Neural cell (in vitro differentiated cells): ENCODE data around the gene ORC2. TPM values are rescaled to one million over a fixed set of nuclear protein-coding genes. Genes with fewer than 3 reads are reported as not detected.
A peak's percentile ranks its signal among the peaks of the same experiment; 100 is the strongest.

Source experiments
- H2AFZ ChIP-seq: fragments of 200-600, 300-800 bp; sonication (generic), shearing (Covaris generic); 2 replicates; pipeline ENCODE4 v1.6.0; 2014; ENCODE audit warnings: low read depth, mild to moderate bottlenecking, antibody characterized with exemption, low read length, moderate library complexity
- H3F3A ChIP-seq: fragments of 200-600 bp; shearing (Covaris generic); 2 replicates; pipeline ENCODE4 v1.6.1; 2016; ENCODE audit warnings: mild to moderate bottlenecking, moderate library complexity, mixed read lengths, antibody characterized with exemption, low read length; ENCODE audit not compliant: insufficient read depth, poor library complexity, severe bottlenecking
- H3K27ac ChIP-seq: fragments of 200-600, 300-800 bp; sonication (generic), shearing (Covaris generic); 2 replicates; pipeline ENCODE4 v1.5.1; 2014; ENCODE audit warnings: mild to moderate bottlenecking, low read length, moderate library complexity
- H3K27me3 ChIP-seq: fragments of 300-800, 200-600 bp; sonication (generic), shearing (Covaris generic); 2 replicates; pipeline ENCODE4 v1.6.0; 2014; ENCODE audit warnings: mild to moderate bottlenecking, low read depth, low read length, moderate library complexity; ENCODE audit not compliant: insufficient read depth
- H3K36me3 ChIP-seq: fragments of 300-800, 200-600 bp; sonication (generic), shearing (Covaris generic); 2 replicates; pipeline ENCODE4 v1.5.1; 2014; ENCODE audit warnings: mild to moderate bottlenecking, antibody characterized with exemption, low read length, moderate library complexity; ENCODE audit not compliant: insufficient read depth
- H3K4me2 ChIP-seq: fragments of 300-800, 200-600 bp; sonication (generic), shearing (Covaris generic); 2 replicates; pipeline ENCODE4 v1.6.0; 2014; ENCODE audit warnings: mild to moderate bottlenecking, low read length
- H3K4me3 ChIP-seq: fragments of 300-800, 200-600 bp; sonication (generic), shearing (Covaris generic); 2 replicates; pipeline ENCODE4 v1.5.1; 2014; ENCODE audit warnings: mild to moderate bottlenecking, low read length, moderate library complexity
- H3K79me2 ChIP-seq: fragments of 200-600 bp; shearing (Covaris generic); replicated peaks from 2 replicates; pipeline ENCODE4 v1.6.0; 2014; ENCODE audit warnings: mild to moderate bottlenecking, low read length, moderate library complexity; ENCODE audit not compliant: insufficient read depth
- H3K9ac ChIP-seq: fragments of 300-800, 200-600 bp; sonication (generic), shearing (Covaris generic); 2 replicates; pipeline ENCODE4 v1.6.1; 2016; ENCODE audit warnings: mild to moderate bottlenecking, low read length, mixed read lengths
- H3K9me2 ChIP-seq: fragments of 200-600 bp; shearing (Covaris generic); 2 replicates; pipeline ENCODE4 v1.6.1; 2016; ENCODE audit warnings: mild to moderate bottlenecking, low read length, mixed read lengths; ENCODE audit not compliant: insufficient read depth
- H3K9me3 ChIP-seq: fragments of 200-600, 300-800 bp; sonication (generic), shearing (Covaris generic); 2 replicates; pipeline ENCODE4 v1.6.1; 2016; ENCODE audit warnings: mild to moderate bottlenecking, mixed run types, low read length, moderate library complexity, mixed read lengths
- H4K20me1 ChIP-seq: fragments of 200-600 bp; shearing (Covaris generic); 2 replicates; pipeline ENCODE4 v1.6.1; 2016; ENCODE audit warnings: mild to moderate bottlenecking, mixed run types; ENCODE audit not compliant: insufficient read depth
- EP300 ChIP-seq: fragments of 450-650 bp; conservative IDR thresholded peaks from 2 replicates; pipeline ENCODE4 v1.6.1; 2014; ENCODE audit warnings: antibody characterized with exemption, mild to moderate bottlenecking, moderate library complexity; ENCODE audit not compliant: poor library complexity, severe bottlenecking
- EZH2 ChIP-seq: fragments of 200-600, 300-800 bp; shearing (Covaris generic), sonication (generic); IDR thresholded peaks from 2 replicates; pipeline ENCODE4 v1.6.1; 2014; ENCODE audit warnings: antibody characterized with exemption, low read length, borderline replicate concordance, mild to moderate bottlenecking; ENCODE audit not compliant: insufficient read depth, poor library complexity, severe bottlenecking
- MXI1 ChIP-seq: fragments of 450-650 bp; conservative IDR thresholded peaks from 2 replicates; pipeline ENCODE4 v1.6.1; 2014; ENCODE audit warnings: antibody characterized with exemption, mild to moderate bottlenecking; ENCODE audit not compliant: poor library complexity, severe bottlenecking
- POLR2AphosphoS5 ChIP-seq: IDR thresholded peaks from 2 replicates; pipeline ENCODE4 v1.6.1; 2012
- RAD21 ChIP-seq: fragments of 450-650 bp; conservative IDR thresholded peaks from 2 replicates; pipeline ENCODE4 v1.6.1; 2014; ENCODE audit warnings: antibody characterized with exemption, mild to moderate bottlenecking, moderate library complexity
- SMC3 ChIP-seq: fragments of 450-650 bp; conservative IDR thresholded peaks from 2 replicates; pipeline ENCODE4 v1.6.1; 2014; ENCODE audit warnings: antibody characterized with exemption, mild to moderate bottlenecking, moderate library complexity; ENCODE audit not compliant: poor library complexity
- TAF1 ChIP-seq: IDR thresholded peaks from 2 replicates; pipeline ENCODE4 v1.6.1; 2012; ENCODE audit warnings: low read depth
- polyA plus RNA-seq: library from polyadenylated mRNA; depleted of rRNA; stranded (reverse); fragments of >200 nt; gene quantifications from 2 replicates; pipeline ENCODE4 v1.2.3, GENCODE V29; 2014
- TF ChIP-seq, protein P1 (sequence below): fragments of 450-650 bp; IDR thresholded peaks from 2 replicates; pipeline ENCODE4 v1.5.1; 2014; ENCODE audit warnings: antibody characterized with exemption, mild to moderate bottlenecking, moderate library complexity; ENCODE audit not compliant: poor library complexity, severe bottlenecking
- TF ChIP-seq, protein P2 (sequence below): IDR thresholded peaks from 2 replicates; pipeline ENCODE4 v1.6.1; 2012; ENCODE audit warnings: borderline replicate concordance

ORC2 gene
- polyA plus RNA-seq, 1 donor from 2014 or later = 17.2 TPM

DNA sequence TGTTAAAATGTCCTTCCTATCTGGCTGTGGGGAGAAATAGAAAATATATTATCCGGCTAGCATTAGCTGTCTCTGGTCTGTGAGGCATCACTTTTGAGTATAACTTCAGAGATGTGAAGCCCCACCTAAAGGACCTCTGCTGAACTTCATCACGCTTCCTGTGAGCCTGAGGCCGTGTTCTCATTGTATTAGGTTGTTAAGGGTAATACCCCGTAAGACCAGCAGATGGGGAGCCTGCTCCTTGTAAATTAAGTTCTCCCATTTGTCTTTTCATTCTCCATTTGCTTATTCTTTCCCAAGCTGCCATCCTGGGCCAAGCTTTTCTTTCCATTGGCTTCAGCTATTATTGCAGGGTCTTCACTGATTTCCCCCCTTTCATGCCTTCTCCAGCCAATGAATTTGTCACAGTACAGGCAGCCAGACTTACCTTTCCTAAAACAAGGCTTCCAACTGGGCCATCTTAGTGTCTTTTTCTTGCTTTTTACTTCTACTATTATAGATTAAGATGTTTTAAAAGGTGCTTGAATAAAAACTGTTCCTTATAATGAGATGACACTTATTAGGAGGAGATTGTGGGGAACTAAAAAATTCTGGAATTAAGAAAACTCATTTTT, 61.9 kb downstream of the ORC2 start:
- H3K36me3 ChIP-seq = no peaks in the 10 kb centered on the region
- no peaks in the 10 kb centered on the region for H3F3A ChIP-seq
- H4K20me1 ChIP-seq = no peaks in the 10 kb centered on the region
- no peaks in the 10 kb centered on the region for H3K9me3 ChIP-seq
- no peak overlapping the region for H3K27ac ChIP-seq
- H3K4me2 ChIP-seq = no peak overlapping the region
- H3K27me3 ChIP-seq = no peaks in the 10 kb centered on the region
- peak overlapping the region; percentile 47 for H2AFZ ChIP-seq
- H3K9ac ChIP-seq = no peak overlapping the region
- no peaks in the 10 kb centered on the region for H3K79me2 ChIP-seq
- no peak overlapping the region for H3K4me3 ChIP-seq
- no peaks in the 10 kb centered on the region for H3K9me2 ChIP-seq
- TF ChIP-seq, protein P1, sequence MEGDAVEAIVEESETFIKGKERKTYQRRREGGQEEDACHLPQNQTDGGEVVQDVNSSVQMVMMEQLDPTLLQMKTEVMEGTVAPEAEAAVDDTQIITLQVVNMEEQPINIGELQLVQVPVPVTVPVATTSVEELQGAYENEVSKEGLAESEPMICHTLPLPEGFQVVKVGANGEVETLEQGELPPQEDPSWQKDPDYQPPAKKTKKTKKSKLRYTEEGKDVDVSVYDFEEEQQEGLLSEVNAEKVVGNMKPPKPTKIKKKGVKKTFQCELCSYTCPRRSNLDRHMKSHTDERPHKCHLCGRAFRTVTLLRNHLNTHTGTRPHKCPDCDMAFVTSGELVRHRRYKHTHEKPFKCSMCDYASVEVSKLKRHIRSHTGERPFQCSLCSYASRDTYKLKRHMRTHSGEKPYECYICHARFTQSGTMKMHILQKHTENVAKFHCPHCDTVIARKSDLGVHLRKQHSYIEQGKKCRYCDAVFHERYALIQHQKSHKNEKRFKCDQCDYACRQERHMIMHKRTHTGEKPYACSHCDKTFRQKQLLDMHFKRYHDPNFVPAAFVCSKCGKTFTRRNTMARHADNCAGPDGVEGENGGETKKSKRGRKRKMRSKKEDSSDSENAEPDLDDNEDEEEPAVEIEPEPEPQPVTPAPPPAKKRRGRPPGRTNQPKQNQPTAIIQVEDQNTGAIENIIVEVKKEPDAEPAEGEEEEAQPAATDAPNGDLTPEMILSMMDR = peak; percentile 88
- TF ChIP-seq TAF1 (no peak), EP300 (no peak), POLR2AphosphoS5 (no peak), SMC3 (peak; percentile 81), EZH2 (no peak), RAD21 (peak; percentile 76), MXI1 (no peak)
- TF ChIP-seq, protein P2, sequence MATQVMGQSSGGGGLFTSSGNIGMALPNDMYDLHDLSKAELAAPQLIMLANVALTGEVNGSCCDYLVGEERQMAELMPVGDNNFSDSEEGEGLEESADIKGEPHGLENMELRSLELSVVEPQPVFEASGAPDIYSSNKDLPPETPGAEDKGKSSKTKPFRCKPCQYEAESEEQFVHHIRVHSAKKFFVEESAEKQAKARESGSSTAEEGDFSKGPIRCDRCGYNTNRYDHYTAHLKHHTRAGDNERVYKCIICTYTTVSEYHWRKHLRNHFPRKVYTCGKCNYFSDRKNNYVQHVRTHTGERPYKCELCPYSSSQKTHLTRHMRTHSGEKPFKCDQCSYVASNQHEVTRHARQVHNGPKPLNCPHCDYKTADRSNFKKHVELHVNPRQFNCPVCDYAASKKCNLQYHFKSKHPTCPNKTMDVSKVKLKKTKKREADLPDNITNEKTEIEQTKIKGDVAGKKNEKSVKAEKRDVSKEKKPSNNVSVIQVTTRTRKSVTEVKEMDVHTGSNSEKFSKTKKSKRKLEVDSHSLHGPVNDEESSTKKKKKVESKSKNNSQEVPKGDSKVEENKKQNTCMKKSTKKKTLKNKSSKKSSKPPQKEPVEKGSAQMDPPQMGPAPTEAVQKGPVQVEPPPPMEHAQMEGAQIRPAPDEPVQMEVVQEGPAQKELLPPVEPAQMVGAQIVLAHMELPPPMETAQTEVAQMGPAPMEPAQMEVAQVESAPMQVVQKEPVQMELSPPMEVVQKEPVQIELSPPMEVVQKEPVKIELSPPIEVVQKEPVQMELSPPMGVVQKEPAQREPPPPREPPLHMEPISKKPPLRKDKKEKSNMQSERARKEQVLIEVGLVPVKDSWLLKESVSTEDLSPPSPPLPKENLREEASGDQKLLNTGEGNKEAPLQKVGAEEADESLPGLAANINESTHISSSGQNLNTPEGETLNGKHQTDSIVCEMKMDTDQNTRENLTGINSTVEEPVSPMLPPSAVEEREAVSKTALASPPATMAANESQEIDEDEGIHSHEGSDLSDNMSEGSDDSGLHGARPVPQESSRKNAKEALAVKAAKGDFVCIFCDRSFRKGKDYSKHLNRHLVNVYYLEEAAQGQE = no peak

GRCh38 chr2:200899482-200899881, 64.0 kb downstream of the ORC2 start:
- Histone ChIP-seq H3F3A (no peaks in the 10 kb centered on the region), H3K9ac (no peak overlapping the region), H3K4me2 (no peak overlapping the region), H3K27me3 (no peaks in the 10 kb centered on the region), H3K79me2 (no peaks in the 10 kb centered on the region), H3K27ac (no peak overlapping the region), H2AFZ (no peak overlapping the region), H3K36me3 (peaks cover 6% of the 10 kb centered on the region), H4K20me1 (no peaks in the 10 kb centered on the region), H3K4me3 (no peak overlapping the region), H3K9me2 (no peaks in the 10 kb centered on the region), H3K9me3 (no peaks in the 10 kb centered on the region)
- TF ChIP-seq MXI1 (no peak), EZH2 (no peak), RAD21 (no peak), SMC3 (no peak), TAF1 (no peak), POLR2AphosphoS5 (no peak), EP300 (no peak)
- TF ChIP-seq, protein P2 = no peak
- TF ChIP-seq, protein P1 = no peak
